ENCODE results near the gene LMO1. TPM values are rescaled to one million over a fixed set of nuclear protein-coding genes. Genes with fewer than 3 reads are reported as not detected.
A peak's percentile ranks its signal among the peaks of the same experiment; 100 is the strongest.

The LMO1 gene
- total RNA-seq = not detected

- TF ChIP-seq, protein P1, sequence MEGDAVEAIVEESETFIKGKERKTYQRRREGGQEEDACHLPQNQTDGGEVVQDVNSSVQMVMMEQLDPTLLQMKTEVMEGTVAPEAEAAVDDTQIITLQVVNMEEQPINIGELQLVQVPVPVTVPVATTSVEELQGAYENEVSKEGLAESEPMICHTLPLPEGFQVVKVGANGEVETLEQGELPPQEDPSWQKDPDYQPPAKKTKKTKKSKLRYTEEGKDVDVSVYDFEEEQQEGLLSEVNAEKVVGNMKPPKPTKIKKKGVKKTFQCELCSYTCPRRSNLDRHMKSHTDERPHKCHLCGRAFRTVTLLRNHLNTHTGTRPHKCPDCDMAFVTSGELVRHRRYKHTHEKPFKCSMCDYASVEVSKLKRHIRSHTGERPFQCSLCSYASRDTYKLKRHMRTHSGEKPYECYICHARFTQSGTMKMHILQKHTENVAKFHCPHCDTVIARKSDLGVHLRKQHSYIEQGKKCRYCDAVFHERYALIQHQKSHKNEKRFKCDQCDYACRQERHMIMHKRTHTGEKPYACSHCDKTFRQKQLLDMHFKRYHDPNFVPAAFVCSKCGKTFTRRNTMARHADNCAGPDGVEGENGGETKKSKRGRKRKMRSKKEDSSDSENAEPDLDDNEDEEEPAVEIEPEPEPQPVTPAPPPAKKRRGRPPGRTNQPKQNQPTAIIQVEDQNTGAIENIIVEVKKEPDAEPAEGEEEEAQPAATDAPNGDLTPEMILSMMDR (IDR thresholded peaks at IDR 0.05) = peak in 1 of 3 donors; percentile 12
- DNase-seq (ENCODE audit: low spot score) = peak; percentile 73
Measured at GRCh38 chr11:8263769-8264410, at the start of gene LMO1. LMO1 (minus strand) TSS chr11:8263878; CDS start chr11:8263362, 516 bp downstream.

DNA sequence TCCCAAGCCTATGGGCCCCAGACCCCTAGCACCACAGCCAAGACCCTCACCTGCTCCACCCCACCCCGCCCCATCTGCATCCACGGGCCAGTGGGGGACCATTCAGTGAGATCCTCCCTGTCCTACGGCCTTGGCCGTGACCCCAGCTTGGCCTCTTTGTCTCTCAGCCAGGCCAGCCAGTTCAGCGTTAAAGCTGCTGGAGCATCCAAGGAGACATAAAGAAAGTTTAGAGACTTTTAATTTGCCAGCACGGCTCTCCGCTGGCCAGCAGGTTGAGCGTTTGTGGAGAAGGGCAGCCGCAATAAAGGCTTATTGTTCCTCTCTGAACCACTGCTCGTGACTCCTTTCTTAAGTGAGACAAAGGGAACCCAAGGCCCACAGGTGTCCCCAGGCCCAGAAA, 49.3 kb upstream of the LMO1 start:
- TF ChIP-seq, protein P1 (IDR thresholded peaks at IDR 0.05) = no peak
- ATAC-seq (ENCODE audit: low FRiP score) (no peak), DNase-seq (ENCODE audit: low spot score) (no peak)

More at GRCh38 chr11:8263769-8264410, at the start of gene LMO1:
- peak; percentile 76 for ATAC-seq (ENCODE audit: low FRiP score)

DNA sequence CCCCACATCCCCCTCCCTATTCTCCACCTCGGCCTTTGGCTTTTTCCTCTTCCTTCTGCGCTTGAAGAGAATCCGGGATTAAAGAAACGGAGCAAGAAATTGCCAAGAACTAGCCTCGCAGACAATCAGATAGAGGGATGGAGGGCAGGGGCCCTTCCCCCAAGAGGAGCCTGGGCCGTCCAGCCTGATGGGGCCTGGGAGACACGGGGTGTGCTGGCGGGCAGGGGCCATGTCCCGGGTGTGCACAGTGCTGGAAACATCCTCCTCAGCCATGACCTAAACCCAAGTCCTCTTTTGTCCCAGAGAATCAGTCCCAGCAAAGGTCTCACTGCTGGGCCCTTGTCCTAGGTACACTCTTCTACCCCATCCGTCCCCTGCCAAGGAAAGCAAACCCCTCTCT, 47.7 kb upstream of the LMO1 start:
- TF ChIP-seq, protein P1 (IDR thresholded peaks at IDR 0.05) = no peak
- DNase-seq (ENCODE audit: low spot score) (no peak), ATAC-seq (ENCODE audit: low FRiP score) (no peak)

DNA sequence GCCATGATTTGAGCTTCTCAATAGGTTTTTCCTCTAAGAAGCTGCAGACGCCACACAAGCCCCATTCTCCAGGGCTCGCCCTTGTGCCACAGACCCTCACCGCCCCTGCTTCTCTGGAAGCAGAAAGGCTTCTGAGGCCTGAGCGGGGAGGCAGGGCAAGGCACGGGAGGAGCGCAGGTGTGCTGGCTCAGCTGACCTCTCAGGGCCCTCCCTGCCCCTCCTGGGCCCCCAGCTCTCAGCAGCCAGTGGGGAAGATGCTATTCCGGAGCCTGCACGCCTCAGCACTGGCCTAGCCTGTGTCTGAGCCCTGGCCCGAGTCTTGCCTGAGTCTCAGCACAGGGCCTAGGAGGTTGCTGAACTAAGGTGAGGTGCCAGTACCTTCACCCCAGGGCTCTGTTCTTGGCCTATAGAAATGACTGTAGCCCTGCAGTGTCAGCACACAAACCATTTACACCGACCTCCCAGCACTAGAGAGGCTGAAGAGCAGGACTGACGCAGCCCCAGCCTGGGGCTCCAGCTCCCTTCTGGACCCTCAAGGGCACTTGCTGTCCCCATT, 47.1 kb upstream of the LMO1 start:
- TF ChIP-seq, protein P1 (IDR thresholded peaks at IDR 0.05) = no peak
- DNase-seq (ENCODE audit: low spot score) (no peak), ATAC-seq (ENCODE audit: low FRiP score) (no peak)

DNA sequence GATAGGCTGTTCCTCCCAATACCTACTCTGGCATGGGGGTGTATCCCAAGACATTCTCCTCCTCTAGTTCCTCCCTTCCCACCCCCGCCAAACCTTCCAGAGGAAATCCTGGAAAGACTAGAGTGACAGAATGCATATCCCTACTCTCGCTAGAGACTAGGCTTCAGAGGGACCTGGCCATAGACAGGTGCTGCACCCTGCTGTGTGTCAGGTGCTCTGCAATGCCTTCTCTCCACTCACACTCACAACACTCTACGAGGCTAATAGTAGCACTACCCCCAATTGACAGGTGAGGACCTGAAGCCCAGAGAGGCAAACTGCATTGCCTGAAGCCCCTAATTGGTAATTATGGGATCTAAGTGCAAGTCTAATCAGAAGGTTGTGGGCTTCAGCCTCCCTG, 46.2 kb upstream of the LMO1 start:
- TF ChIP-seq, protein P1 (IDR thresholded peaks at IDR 0.05) = no peak
- DNase-seq (ENCODE audit: low spot score) = no peak
- no peak for ATAC-seq (ENCODE audit: low FRiP score)

DNA sequence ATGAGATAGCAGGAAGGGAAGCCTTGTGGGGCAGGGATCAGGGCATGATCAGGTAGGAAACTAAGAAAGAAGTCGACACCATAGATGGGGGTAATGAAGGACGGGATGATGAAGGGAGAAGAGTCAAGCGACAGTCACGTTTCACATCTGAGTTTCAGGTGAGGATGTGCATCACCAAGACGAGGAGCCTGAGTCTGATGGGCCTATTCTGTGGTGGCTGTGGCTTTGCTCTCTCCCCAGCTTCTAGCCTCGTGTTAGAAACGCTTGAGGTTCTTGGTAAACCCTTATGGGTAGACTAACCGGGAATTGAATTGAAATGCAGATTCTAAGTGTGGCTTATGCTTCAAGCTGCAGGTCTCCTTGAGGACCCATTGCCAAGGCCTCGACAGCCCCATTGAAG, 45.6 kb upstream of the LMO1 start:
- ATAC-seq (ENCODE audit: low FRiP score) (no peak), DNase-seq (ENCODE audit: low spot score) (no peak)
- TF ChIP-seq, protein P1 (IDR thresholded peaks at IDR 0.05) = no peak

DNA sequence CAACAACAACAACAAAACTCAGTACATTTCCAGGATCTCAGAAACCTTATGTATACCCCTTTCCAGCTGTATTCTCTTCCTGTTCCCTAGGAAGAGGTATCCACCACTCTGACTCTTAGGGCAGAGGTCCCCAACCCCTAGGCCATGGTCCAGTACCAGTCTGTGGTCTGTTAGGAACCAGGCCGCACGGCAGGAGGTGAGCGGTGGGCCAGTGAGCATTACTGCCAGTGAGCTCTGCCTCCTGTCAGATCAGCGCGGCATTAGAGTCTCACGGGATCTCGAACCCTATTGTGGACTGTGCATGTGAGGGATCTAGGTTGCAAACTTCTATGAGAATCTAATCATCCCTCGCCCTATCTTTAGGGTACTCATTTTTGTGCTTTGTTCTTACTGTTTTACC, 43.9 kb upstream of the LMO1 start:
- DNase-seq (ENCODE audit: low spot score) (no peak), ATAC-seq (ENCODE audit: low FRiP score) (no peak)
- TF ChIP-seq, protein P1 (IDR thresholded peaks at IDR 0.05) = no peak
